Osteocyte (in vitro differentiated cells): Measurements from ENCODE around the gene ELANE. TPM values are rescaled to one million over a fixed set of nuclear protein-coding genes. Genes with fewer than 3 reads are reported as not detected.
"Not testable (repeated sequence)": the region's sequence is repeated elsewhere in the genome, so short reads cannot be mapped to it uniquely, and the experiment has no call there.

Source experiments
- DNase-seq: peaks from one replicate; pipeline ENCODE4 v3.0.0; 2021; ENCODE audit warnings: mixed read lengths; ENCODE audit not compliant: unreplicated experiment; ENCODE audit errors: extremely low spot score
- H3K27ac Mint-ChIP-seq: one replicate; pipeline ENCODE4 v1.8.0; 2021; ENCODE audit warnings: mild to moderate bottlenecking, mixed read lengths; ENCODE audit not compliant: unreplicated experiment
- H3K27me3 Mint-ChIP-seq: one replicate; pipeline ENCODE4 v1.8.0; 2021; ENCODE audit warnings: mixed read lengths; ENCODE audit not compliant: unreplicated experiment
- H3K36me3 Mint-ChIP-seq: one replicate; pipeline ENCODE4 v1.8.0; 2021; ENCODE audit warnings: mixed read lengths; ENCODE audit not compliant: unreplicated experiment
- H3K4me1 Mint-ChIP-seq: one replicate; pipeline ENCODE4 v1.8.0; 2021; ENCODE audit warnings: mixed read lengths; ENCODE audit not compliant: unreplicated experiment
- H3K4me3 Mint-ChIP-seq: one replicate; pipeline ENCODE4 v1.8.0; 2021; ENCODE audit warnings: mild to moderate bottlenecking, moderate library complexity, mixed read lengths; ENCODE audit not compliant: unreplicated experiment
- H3K9me3 Mint-ChIP-seq: one replicate; pipeline ENCODE4 v1.8.0; 2021; ENCODE audit warnings: mixed read lengths; ENCODE audit not compliant: unreplicated experiment
- CTCF ChIP-seq: fragments of 200-600 bp; sonication (generic); IDR thresholded peaks from 2 replicates; pipeline ENCODE4 v1.5.0; 2021; ENCODE audit warnings: antibody characterized with exemption, mild to moderate bottlenecking, moderate library complexity
- total RNA-seq: library from RNA; stranded (reverse); gene quantifications from 2 replicates; pipeline ENCODE4 v1.2.1, GENCODE V29; 2021

Gene ELANE
- total RNA-seq, 1 donor from 2014 or later: 1.2 TPM

DNA sequence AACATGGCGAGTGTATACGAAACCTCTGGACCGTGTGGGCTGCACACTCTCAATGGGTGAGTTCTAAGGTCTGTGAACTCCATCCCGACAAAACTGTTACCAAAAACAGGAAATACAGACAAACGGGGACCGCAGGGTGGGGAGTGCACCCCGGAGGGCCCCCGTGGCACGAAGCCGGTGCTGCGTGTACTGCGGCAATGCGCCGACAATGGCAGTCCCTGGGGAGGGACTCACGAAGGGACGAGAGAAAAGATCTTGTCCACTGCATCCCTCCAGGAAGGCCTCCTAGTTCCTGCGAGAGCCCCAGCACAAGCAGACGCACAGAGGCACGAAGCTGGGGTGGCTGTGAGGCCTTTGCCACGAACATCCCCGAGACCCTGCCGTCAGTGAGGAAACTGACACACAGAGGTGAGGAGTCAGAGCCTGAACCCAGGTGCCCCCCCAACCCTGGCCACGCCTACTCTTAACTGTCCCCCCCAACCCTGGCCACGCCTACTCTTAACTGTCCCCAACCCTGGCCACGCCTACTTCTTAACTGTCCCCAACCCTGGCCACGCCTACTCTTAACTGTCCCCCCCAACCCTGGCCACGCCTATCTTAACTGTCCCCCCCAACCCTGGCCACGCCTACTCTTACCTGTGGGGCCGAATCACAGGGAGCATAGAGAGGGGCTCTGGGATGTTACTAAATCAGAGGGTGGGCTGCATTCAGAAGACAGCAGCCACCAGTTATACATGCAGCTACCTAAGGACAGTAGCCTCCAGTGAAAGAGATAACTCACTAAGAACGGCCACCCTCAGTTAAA lies 36.7 kb downstream of the ELANE start:
- no peak for DNase-seq
- H3K4me1 Mint-ChIP-seq: peaks cover 15% of the 10 kb centered on the region
- H3K4me3 Mint-ChIP-seq: no peak overlapping the region
- no peak for TF ChIP-seq CTCF
- H3K36me3 Mint-ChIP-seq: peaks cover 7% of the 10 kb centered on the region
- H3K27me3 Mint-ChIP-seq: no peaks in the 10 kb centered on the region
- no peak overlapping the region for H3K27ac Mint-ChIP-seq
- no peaks in the 10 kb centered on the region for H3K9me3 Mint-ChIP-seq

GRCh38 chr19:889662-890295 lies 37.7 kb downstream of the ELANE start:
- DNase-seq: no peak
- Mint-ChIP-seq H3K4me1 (peaks cover 17% of the 10 kb centered on the region), H3K27ac (no peak overlapping the region), H3K9me3 (no peaks in the 10 kb centered on the region), H3K4me3 (peak overlapping the region; percentile 14), H3K27me3 (no peaks in the 10 kb centered on the region), H3K36me3 (peaks cover 2% of the 10 kb centered on the region)
- TF ChIP-seq CTCF: no peak

- H3K27me3 Mint-ChIP-seq: no peaks in the 10 kb centered on the region
- H3K9me3 Mint-ChIP-seq: no peaks in the 10 kb centered on the region
- H3K27ac Mint-ChIP-seq: peak overlapping the region; percentile 31
- peaks cover 17% of the 10 kb centered on the region for H3K4me1 Mint-ChIP-seq
- peaks cover 2% of the 10 kb centered on the region for H3K36me3 Mint-ChIP-seq
- H3K4me3 Mint-ChIP-seq: peak overlapping the region; percentile 62
- TF ChIP-seq CTCF: no peak
- no peak for DNase-seq
Observed at GRCh38 chr19:890831-891230, 38.7 kb downstream of the ELANE start.

GRCh38 chr19:891421-892200 lies 39.5 kb downstream of the ELANE start:
- Mint-ChIP-seq H3K4me1 (peaks cover 17% of the 10 kb centered on the region), H3K27ac (peak overlapping the region; percentile 34), H3K4me3 (peak overlapping the region; percentile 79)
- not testable (repeated sequence) for H3K36me3 Mint-ChIP-seq, H3K27me3 Mint-ChIP-seq, DNase-seq, H3K9me3 Mint-ChIP-seq

- peak overlapping the region; percentile 71 for H3K27ac Mint-ChIP-seq
- peak overlapping the region; percentile 79 for H3K4me3 Mint-ChIP-seq
- no peaks in the 10 kb centered on the region for H3K9me3 Mint-ChIP-seq
Observed at GRCh38 chr19:892243-892893, 40.3 kb downstream of the ELANE start.

More at GRCh38 chr19:892243-892893, 40.3 kb downstream of the ELANE start:
- H3K27me3 Mint-ChIP-seq: no peaks in the 10 kb centered on the region
- peaks cover 7% of the 10 kb centered on the region for H3K36me3 Mint-ChIP-seq
- no peak for DNase-seq
- H3K4me1 Mint-ChIP-seq: peaks cover 17% of the 10 kb centered on the region
- no peak for TF ChIP-seq CTCF
